DOHH2 (cell line): ENCODE data around the gene ACAA1.

Source experiments
- H3F3A ChIP-seq: fragments of 200-600 bp; sonication (generic), shearing (Covaris generic); 2 replicates; pipeline ENCODE4 v1.6.0; 2016; ENCODE audit warnings: antibody characterized with exemption, mild to moderate bottlenecking; ENCODE audit not compliant: control insufficient read depth, insufficient read depth
- H3K27ac ChIP-seq: fragments of 200-600 bp; sonication (generic); 2 replicates; pipeline ENCODE4 v1.5.1; 2014; ENCODE audit warnings: low read depth, mild to moderate bottlenecking, low read length, moderate library complexity
- H3K27me3 ChIP-seq: fragments of 200-600 bp; sonication (generic); 2 replicates; pipeline ENCODE4 v1.6.1; 2014; ENCODE audit warnings: mild to moderate bottlenecking, low read length, mixed read lengths; ENCODE audit not compliant: control insufficient read depth
- H3K36me3 ChIP-seq: fragments of 200-600 bp; sonication (generic); 2 replicates; pipeline ENCODE4 v1.6.1; 2014; ENCODE audit warnings: mild to moderate bottlenecking, low read length, moderate library complexity, mixed read lengths; ENCODE audit not compliant: control insufficient read depth
- H3K4me1 ChIP-seq: fragments of 200-600 bp; sonication (generic); 2 replicates; pipeline ENCODE4 v1.6.1; 2014; ENCODE audit warnings: mild to moderate bottlenecking, low read length, mixed read lengths; ENCODE audit not compliant: control insufficient read depth
- H3K4me2 ChIP-seq: fragments of 200-600 bp; sonication (generic); 2 replicates; pipeline ENCODE4 v1.6.0; 2014; ENCODE audit warnings: mild to moderate bottlenecking, low read length, moderate library complexity
- H3K4me3 ChIP-seq: fragments of 200-600 bp; sonication (generic); 2 replicates; pipeline ENCODE4 v1.5.1; 2014; ENCODE audit warnings: mild to moderate bottlenecking, low read length, mixed read lengths
- H3K79me2 ChIP-seq: fragments of 200-600 bp; sonication (generic); 2 replicates; pipeline ENCODE4 v1.6.1; 2014; ENCODE audit warnings: mild to moderate bottlenecking, low read length, mixed read lengths; ENCODE audit not compliant: control insufficient read depth
- H3K9me2 ChIP-seq: fragments of 200-600 bp; sonication (generic); replicated peaks from 2 replicates; pipeline ENCODE4 v1.6.1; 2014; ENCODE audit warnings: mild to moderate bottlenecking, low read length, mixed read lengths; ENCODE audit not compliant: control insufficient read depth
- H3K9me3 ChIP-seq: fragments of 200-600 bp; sonication (generic); 2 replicates; pipeline ENCODE4 v1.6.1; 2014; ENCODE audit warnings: antibody characterized with exemption, low read length, mixed read lengths; ENCODE audit not compliant: control insufficient read depth, insufficient read depth
- H4K20me1 ChIP-seq: fragments of 200-600 bp; sonication (generic); 2 replicates; pipeline ENCODE4 v1.6.0; 2014; ENCODE audit warnings: low read depth, mild to moderate bottlenecking, antibody characterized with exemption, low read length, moderate library complexity; ENCODE audit not compliant: control insufficient read depth, insufficient read depth
- CTCF ChIP-seq: fragments of 200-600 bp; sonication (generic); IDR thresholded peaks from one replicate; pipeline ENCODE4 v1.5.1; 2014; ENCODE audit warnings: antibody characterized with exemption, mild to moderate bottlenecking, low read depth, low read length; ENCODE audit not compliant: poor library complexity, severe bottlenecking
- EZH2phosphoT487 ChIP-seq: fragments of 200-600 bp; sonication (generic); IDR thresholded peaks from 2 replicates; pipeline ENCODE4 v1.6.1; 2017; ENCODE audit warnings: borderline replicate concordance, mild to moderate bottlenecking, antibody characterized with exemption, low read length, moderate library complexity, mixed read lengths

ACAA1 gene

GRCh38 chr3:38115645-38116427 is 21.1 kb downstream of the ACAA1 start:
- H3K9me3 ChIP-seq: no peaks in the 10 kb centered on the region
- peaks cover 4% of the 10 kb centered on the region; the same call in 1 of the 2 replicates for H3K4me1 ChIP-seq
- TF ChIP-seq CTCF (no peak), EZH2phosphoT487 (no peak)
- H3K27ac ChIP-seq: no peak overlapping the region
- no peaks in the 10 kb centered on the region for H4K20me1 ChIP-seq
- H3K9me2 ChIP-seq: no peaks in the 10 kb centered on the region
- H3K4me3 ChIP-seq: no peak overlapping the region
- no peaks in the 10 kb centered on the region for H3K79me2 ChIP-seq
- H3F3A ChIP-seq: no peaks in the 10 kb centered on the region
- H3K4me2 ChIP-seq: no peak overlapping the region
- no peaks in the 10 kb centered on the region for H3K36me3 ChIP-seq
- peaks cover 8% of the 10 kb centered on the region; the same call in 1 of the 2 replicates for H3K27me3 ChIP-seq

DNA sequence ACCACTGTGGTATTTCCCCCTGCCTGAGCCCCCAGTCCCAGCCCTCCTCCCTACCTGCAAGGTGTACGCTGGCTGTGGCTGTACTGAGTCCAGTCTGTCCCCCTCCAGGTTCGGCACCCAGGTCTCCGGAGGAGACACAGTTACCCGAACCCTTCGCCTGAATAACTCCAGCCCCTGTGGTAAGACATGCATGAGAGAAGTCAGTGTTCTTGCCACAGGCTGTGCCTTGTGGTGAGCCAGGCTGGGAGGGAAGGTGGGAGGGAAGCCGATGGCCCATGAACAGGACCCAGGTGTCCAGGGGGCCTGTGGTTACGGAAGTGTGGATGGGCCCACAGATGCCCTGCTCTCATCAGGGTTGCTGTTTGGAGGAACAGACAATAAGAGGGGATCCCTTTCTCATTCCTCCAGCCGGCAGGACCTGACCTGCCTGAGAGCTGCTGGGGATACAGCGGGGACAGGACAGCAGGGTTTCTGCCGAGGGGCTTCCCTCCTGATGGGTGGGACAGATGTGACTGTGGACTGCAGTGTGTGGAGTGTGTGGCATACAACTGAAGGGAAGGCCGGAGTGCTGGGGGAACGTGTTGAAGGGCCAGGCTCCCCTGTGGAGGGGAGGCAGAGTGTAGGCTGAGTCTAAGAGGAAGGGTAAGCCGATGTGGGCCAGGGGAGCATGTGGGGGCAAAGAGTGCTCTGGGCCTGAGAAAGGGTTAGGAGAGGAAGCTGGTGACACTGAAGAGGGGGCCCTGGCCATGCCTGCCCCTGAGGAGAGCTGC is 21.9 kb downstream of the ACAA1 start:
- Histone ChIP-seq H3K36me3 (no peaks in the 10 kb centered on the region), H3K9me3 (no peaks in the 10 kb centered on the region), H4K20me1 (no peaks in the 10 kb centered on the region), H3K27ac (no peak overlapping the region), H3K79me2 (no peaks in the 10 kb centered on the region), H3K4me2 (no peak overlapping the region), H3K4me1 (peaks cover 4% of the 10 kb centered on the region; the same call in 1 of the 2 replicates), H3F3A (no peaks in the 10 kb centered on the region), H3K9me2 (no peaks in the 10 kb centered on the region), H3K4me3 (no peak overlapping the region), H3K27me3 (peaks cover 8% of the 10 kb centered on the region; the same call in 1 of the 2 replicates)
- TF ChIP-seq CTCF: no peak
- TF ChIP-seq EZH2phosphoT487: no peak

- Histone ChIP-seq H3K36me3 (no peaks in the 10 kb centered on the region), H3K79me2 (no peaks in the 10 kb centered on the region), H3K27ac (no peak overlapping the region), H3K9me3 (no peaks in the 10 kb centered on the region), H3K4me3 (no peak overlapping the region), H3K9me2 (no peaks in the 10 kb centered on the region), H3K4me2 (no peak overlapping the region), H3K27me3 (peaks cover 8% of the 10 kb centered on the region; the same call in 1 of the 2 replicates), H4K20me1 (no peaks in the 10 kb centered on the region), H3K4me1 (peaks cover 4% of the 10 kb centered on the region; the same call in 1 of the 2 replicates), H3F3A (no peaks in the 10 kb centered on the region)
- TF ChIP-seq CTCF: no peak
- TF ChIP-seq EZH2phosphoT487: no peak
Observed at GRCh38 chr3:38114052-38114874, 22.7 kb downstream of the ACAA1 start.
